DMS79 (cell line): ENCODE data around the gene RALGDS.

Experiments
- DNase-seq: peaks from one replicate; lab custom pipeline; 2025; lab: John Stamatoyannopoulos, UW

Gene RALGDS

GRCh38 chr9:133151041-133151440 lies 30.0 kb upstream of the RALGDS start:
- DNase-seq, result no peak

GRCh38 chr9:133149130-133150015 lies 28.3 kb upstream of the RALGDS start:
- DNase-seq, result peak; percentile 70

- no peak for DNase-seq
Measured at GRCh38 chr9:133148199-133149129, 27.4 kb upstream of the RALGDS start.

- DNase-seq, result peak; percentile 75
Measured at GRCh38 chr9:133147412-133148198, 26.6 kb upstream of the RALGDS start.

GRCh38 chr9:133146746-133147411 lies 25.8 kb upstream of the RALGDS start:
- no peak for DNase-seq

GRCh38 chr9:133144904-133145851 lies 24.1 kb upstream of the RALGDS start:
- no peak for DNase-seq

- peak; percentile 72 for DNase-seq
Measured at GRCh38 chr9:133144142-133144903, 23.3 kb upstream of the RALGDS start.

- DNase-seq, result no peak
Measured at GRCh38 chr9:133143639-133144141, 22.6 kb upstream of the RALGDS start.

GRCh38 chr9:133142684-133143622 lies 21.9 kb upstream of the RALGDS start:
- DNase-seq, result no peak

GRCh38 chr9:133141833-133142595 lies 21.0 kb upstream of the RALGDS start:
- no peak for DNase-seq

GRCh38 chr9:133140606-133141005 lies 19.6 kb upstream of the RALGDS start:
- DNase-seq, result no peak

- no peak for DNase-seq
Measured at GRCh38 chr9:133140174-133140505, 19.1 kb upstream of the RALGDS start.

GRCh38 chr9:133139246-133140173 lies 18.5 kb upstream of the RALGDS start:
- DNase-seq, result no peak

- DNase-seq, result no peak
Measured at GRCh38 chr9:133137451-133138231, 16.6 kb upstream of the RALGDS start.

GRCh38 chr9:133135146-133135745 lies 14.2 kb upstream of the RALGDS start:
- peak; percentile 82 for DNase-seq
